Fibroblast of gingiva (primary cell): Measurements from ENCODE around the gene SDCBP2.

Experiments
- DNase-seq: peaks from one replicate; pipeline ENCODE4 v3.0.0-alpha.2; 2011; ENCODE audit warnings: low read depth

SDCBP2 gene

DNA sequence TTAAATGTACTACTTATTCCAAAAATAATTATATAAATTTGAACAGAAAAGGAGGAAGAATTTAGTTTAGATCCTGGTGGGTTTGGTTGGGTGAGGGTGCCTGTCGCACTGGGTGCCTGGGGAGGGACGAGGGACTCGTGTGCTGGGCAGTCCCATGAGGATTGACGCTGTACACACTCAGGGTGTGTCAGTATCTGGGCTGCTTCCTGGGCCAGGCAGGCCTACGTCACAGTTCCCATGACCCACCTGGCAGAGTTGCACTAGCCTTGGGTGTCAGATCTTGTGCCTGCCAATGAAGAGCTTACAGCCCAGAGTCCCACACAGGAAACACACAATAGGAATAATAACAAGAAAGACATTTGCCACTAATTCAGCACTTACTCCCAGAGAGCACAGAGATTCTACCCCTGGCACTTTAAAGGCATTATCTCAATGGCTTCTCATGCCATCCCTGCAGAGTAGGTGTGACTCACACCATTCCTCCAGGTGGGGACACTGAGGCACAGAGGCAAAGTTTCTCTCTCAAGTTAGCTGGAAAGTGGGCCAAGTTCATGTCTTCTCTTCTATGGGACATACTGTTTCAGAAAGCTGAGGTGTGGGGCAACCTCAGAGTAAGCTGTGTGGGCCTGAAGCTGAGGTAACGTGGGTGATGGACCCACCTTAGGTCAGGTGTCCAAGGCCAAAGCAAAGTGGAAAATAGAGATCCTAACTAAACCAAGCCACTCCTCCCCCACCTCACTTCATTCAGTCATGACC is 1.3 kb upstream of the SDCBP2 start:
- peak; percentile 54 for DNase-seq

DNA sequence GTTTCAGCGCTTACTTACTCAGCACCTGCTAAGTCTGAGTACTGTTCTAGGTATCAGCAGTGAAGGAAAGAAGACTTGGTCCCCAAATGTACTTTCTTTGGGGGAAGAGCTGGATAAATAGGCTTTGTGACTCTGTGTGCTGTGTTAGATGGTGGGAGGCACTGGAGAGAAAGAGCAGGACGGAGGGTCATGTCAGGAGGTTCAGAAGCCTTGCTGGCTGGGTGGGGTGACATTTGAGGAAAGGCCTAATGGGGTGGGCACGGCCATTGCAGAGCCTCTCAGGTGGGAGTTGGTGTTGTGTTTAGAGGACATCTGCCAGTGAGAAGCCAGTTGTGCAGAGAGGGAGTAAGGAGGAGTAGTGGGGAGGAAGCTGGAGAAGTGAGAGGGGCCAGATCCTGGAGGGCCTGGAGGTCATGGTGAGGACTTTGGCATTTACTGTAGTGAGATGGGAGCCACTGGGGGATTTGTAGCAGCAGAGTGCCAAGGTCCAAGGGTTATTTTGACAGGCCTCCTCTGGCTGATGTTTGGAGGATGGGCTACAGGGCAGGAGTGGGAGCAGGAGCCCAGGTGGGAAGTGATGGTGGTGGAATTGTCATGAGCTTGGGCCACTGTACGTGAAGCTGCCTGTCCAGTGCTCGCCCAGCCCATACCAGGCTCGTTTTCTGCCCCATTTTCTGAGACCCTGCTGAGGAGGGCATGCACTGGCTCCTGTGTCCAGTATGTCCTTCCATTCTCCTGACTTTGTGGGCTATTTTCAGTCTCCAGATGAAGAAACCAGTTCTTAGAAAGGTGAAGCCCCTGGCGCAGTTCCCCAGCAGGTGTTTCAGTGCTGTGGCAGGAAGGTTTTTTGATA is 886 bp downstream of the SDCBP2 start:
- DNase-seq: no peak

GRCh38 chr20:1327241-1327653 is 1.7 kb downstream of the SDCBP2 start:
- DNase-seq: peak; percentile 47

GRCh38 chr20:1326031-1326930 is 2.7 kb downstream of the SDCBP2 start:
- peak; percentile 62 for DNase-seq

- DNase-seq: peak; percentile 98
Measured at GRCh38 chr20:1325173-1326030, 3.5 kb downstream of the SDCBP2 start.

DNA sequence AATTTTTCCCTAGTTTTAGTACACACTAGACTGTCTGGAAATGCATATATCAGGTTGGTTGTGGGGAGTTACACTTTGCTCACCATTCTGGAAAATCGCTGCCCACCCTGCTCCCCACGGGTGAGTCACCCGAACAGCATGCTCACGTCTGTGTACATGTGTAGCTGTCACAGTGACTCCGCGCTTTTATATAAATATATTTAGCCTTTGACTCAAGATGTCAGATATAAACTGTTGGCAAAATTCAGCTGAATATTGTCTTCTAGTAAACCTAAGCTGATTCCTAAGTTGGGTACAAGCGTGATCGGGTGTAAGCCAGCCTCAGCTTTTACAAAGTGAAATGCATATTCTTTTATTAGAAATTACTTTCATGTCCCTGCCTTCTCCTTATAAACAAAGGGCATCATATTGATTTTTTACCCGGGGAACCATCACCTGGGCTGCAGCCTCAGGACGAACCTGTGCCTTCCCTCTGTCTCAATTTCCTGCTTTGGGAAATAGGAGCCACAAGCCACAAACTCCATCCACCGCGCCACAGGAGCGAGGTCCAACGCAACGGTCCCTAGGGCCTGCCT is 4.3 kb downstream of the SDCBP2 start:
- peak; percentile 77 for DNase-seq

GRCh38 chr20:1323830-1324597 is 4.9 kb downstream of the SDCBP2 start:
- DNase-seq: no peak

DNA sequence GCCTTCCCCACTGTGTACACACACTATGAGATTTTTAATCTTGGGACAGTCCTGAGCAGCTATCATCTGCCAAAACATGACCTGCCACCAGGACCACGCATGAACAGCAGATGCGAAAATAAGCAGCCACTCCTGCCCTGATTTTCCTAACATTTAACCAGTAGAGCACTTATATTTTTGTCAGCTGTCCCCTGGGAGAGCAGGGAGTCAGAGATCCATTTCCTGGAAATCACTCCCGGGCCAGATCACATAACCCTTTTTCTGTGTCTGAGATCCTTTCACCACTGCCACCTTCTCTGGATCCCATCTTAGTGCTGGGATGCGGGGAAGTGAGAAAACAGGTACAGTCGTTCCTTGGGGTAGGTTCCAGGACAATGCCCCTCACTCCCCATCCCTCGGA is 5.7 kb downstream of the SDCBP2 start:
- DNase-seq: peak; percentile 53

DNA sequence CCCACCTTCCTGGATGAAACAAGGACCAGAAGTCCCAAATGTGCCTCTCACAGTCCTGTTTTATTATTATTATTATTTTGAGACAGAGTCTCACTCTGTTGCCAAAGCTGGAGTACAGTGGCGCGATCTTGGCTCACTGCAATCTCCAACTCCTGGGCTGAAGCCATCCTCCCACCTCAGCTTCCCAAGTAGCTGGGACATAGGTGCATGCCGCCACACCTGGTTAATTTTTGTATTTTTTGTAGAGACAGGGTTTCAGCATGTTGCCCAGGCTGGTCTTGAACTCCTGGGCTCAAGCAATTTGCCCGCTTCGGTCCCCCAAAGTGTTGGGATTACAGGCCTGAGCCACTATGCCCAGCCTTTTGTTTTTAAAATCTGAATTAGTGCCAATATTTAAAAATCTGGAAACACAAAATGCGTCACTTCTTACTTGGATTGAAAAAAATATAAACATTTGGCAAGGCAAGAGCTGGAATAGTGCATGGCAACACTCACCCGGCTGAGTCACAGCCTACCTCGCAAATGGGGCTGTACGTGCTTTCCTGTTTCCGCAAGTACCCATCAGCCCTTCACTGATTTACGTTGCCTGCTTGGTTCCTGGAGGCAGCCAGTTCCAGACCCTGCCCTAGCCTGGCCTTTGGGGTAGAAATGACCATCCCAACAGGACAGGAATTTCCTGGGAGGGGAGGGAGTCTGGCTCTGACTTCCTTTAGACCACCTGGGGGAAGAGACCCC is 6.3 kb downstream of the SDCBP2 start:
- DNase-seq: peak; percentile 97

- no peak for DNase-seq
Measured at GRCh38 chr20:1321654-1321939, 7.3 kb downstream of the SDCBP2 start.

GRCh38 chr20:1320902-1321653 is 7.9 kb downstream of the SDCBP2 start:
- DNase-seq: no peak

- no peak for DNase-seq
Measured at GRCh38 chr20:1320016-1320415, 8.9 kb downstream of the SDCBP2 start.

- DNase-seq: no peak
Measured at GRCh38 chr20:1319462-1319861, 9.5 kb downstream of the SDCBP2 start.

- DNase-seq: no peak
Measured at GRCh38 chr20:1319051-1319450, 9.9 kb downstream of the SDCBP2 start.

DNA sequence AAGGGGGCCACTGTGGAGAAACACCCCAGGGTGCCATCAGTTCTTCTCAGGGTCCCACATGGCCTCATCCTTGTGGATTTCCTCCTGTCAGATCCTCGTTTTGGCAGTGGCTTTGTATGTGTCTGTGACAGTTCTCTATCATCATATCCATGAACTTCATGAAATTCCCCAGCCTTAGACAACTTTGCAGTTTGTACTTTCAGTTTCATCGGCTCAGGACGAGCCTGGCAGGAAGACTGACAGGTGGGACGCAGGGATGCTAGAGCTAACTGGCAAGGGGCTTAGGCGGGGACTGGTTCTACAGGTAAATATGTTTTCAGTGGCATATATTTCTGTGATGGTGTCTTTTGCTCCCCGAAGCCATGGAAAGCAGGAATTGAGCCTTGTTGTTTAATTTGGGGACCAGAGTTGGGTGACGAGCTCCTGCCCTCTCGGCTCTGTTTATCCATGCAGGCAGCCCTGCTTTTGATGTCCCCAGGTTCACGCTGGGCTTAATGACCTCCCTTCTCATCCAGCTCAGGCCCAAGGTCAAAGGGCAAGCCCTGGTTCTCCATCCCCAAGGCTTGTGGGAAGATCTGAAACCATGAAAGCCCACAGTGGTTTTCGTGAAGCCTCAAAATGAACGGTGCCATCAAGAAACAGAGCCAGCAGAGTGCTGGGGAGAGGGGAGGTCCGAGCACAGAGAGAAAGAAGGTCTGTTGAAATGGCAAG is 11.2 kb downstream of the SDCBP2 start:
- no peak for DNase-seq

- DNase-seq: no peak
Measured at GRCh38 chr20:1315804-1316203, 13.1 kb downstream of the SDCBP2 start.

- peak; percentile 66 for DNase-seq
Measured at GRCh38 chr20:1313236-1313964, 15.5 kb downstream of the SDCBP2 start.

- no peak for DNase-seq
Measured at GRCh38 chr20:1312904-1313235, 16.1 kb downstream of the SDCBP2 start.
